Measurements from ENCODE around the gene CNTNAP2. TPM values are rescaled to one million over a fixed set of nuclear protein-coding genes. Genes with fewer than 3 reads are reported as not detected.

Gene CNTNAP2
- total and polyA plus RNA-seq, 4 donors, result 0.14 to 2.3 (median 1.1) TPM

- Histone ChIP-seq H3K4me1 (ENCODE audit: control insufficient read depth in 4 of 4, insufficient read depth in 4 of 4, low read length in 3 of 4) (no peaks in the 10 kb centered on the region), H3K27me3 (ENCODE audit: control insufficient read depth in 4 of 4, insufficient read depth in 4 of 4, low read length in 3 of 4) (no peaks in the 10 kb centered on the region), H3K9ac (ENCODE audit: low read depth in 1 of 2, low read length in 2 of 2) (no peak overlapping the region), H3K27ac (ENCODE audit: low read depth in 1 of 2, low read length in 2 of 2) (no peak overlapping the region), H3K9me3 (ENCODE audit: control insufficient read depth in 4 of 4, low read length in 3 of 4) (no peaks in the 10 kb centered on the region), H3K36me3 (ENCODE audit: control insufficient read depth in 4 of 4, insufficient read depth in 3 of 4, low read depth in 1 of 4, low read length in 3 of 4) (no peaks in the 10 kb centered on the region), H3K4me3 (ENCODE audit: low read depth in 1 of 3, low read length in 3 of 3) (no peak overlapping the region)
- DNase-seq (ENCODE audit: low spot score), result no peak
- 67% methylated on average over 3 of the region's 3 CpGs for WGBS
- TF ChIP-seq, protein P1, sequence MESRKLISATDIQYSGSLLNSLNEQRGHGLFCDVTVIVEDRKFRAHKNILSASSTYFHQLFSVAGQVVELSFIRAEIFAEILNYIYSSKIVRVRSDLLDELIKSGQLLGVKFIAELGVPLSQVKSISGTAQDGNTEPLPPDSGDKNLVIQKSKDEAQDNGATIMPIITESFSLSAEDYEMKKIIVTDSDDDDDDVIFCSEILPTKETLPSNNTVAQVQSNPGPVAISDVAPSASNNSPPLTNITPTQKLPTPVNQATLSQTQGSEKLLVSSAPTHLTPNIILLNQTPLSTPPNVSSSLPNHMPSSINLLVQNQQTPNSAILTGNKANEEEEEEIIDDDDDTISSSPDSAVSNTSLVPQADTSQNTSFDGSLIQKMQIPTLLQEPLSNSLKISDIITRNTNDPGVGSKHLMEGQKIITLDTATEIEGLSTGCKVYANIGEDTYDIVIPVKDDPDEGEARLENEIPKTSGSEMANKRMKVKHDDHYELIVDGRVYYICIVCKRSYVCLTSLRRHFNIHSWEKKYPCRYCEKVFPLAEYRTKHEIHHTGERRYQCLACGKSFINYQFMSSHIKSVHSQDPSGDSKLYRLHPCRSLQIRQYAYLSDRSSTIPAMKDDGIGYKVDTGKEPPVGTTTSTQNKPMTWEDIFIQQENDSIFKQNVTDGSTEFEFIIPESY (IDR thresholded peaks at IDR 0.05), result no peak
- TF ChIP-seq TAF1 (conservative IDR thresholded peaks at IDR 0.05) (no peak), RXRA (IDR thresholded peaks at IDR 0.05) (no peak), FOXA2 (IDR thresholded peaks at IDR 0.05) (no peak), HNF4A (conservative IDR thresholded peaks at IDR 0.05) (no peak), CTCF (IDR thresholded peaks at IDR 0.05; ENCODE audit: low read depth, low read length, missing input control) (no peak), YY1 (IDR thresholded peaks at IDR 0.05) (no peak), SP1 (IDR thresholded peaks at IDR 0.05) (no peak), JUND (IDR thresholded peaks at IDR 0.05) (no peak), EGR1 (IDR thresholded peaks at IDR 0.05; ENCODE audit: low read depth in 2 of 2) (no peak), GABPA (IDR thresholded peaks at IDR 0.05 in 1 of 2, conservative IDR thresholded peaks at IDR 0.05 in 1 of 2) (no peak), FOXA1 (IDR thresholded peaks at IDR 0.05) (no peak), HNF4G (IDR thresholded peaks at IDR 0.05) (no peak), NR2F2 (IDR thresholded peaks at IDR 0.05) (no peak), ATF3 (IDR thresholded peaks at IDR 0.05) (no peak)
- TF ChIP-seq, protein P2, sequence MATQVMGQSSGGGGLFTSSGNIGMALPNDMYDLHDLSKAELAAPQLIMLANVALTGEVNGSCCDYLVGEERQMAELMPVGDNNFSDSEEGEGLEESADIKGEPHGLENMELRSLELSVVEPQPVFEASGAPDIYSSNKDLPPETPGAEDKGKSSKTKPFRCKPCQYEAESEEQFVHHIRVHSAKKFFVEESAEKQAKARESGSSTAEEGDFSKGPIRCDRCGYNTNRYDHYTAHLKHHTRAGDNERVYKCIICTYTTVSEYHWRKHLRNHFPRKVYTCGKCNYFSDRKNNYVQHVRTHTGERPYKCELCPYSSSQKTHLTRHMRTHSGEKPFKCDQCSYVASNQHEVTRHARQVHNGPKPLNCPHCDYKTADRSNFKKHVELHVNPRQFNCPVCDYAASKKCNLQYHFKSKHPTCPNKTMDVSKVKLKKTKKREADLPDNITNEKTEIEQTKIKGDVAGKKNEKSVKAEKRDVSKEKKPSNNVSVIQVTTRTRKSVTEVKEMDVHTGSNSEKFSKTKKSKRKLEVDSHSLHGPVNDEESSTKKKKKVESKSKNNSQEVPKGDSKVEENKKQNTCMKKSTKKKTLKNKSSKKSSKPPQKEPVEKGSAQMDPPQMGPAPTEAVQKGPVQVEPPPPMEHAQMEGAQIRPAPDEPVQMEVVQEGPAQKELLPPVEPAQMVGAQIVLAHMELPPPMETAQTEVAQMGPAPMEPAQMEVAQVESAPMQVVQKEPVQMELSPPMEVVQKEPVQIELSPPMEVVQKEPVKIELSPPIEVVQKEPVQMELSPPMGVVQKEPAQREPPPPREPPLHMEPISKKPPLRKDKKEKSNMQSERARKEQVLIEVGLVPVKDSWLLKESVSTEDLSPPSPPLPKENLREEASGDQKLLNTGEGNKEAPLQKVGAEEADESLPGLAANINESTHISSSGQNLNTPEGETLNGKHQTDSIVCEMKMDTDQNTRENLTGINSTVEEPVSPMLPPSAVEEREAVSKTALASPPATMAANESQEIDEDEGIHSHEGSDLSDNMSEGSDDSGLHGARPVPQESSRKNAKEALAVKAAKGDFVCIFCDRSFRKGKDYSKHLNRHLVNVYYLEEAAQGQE (IDR thresholded peaks at IDR 0.05), result no peak
Observed at GRCh38 chr7:147779949-147780348, 1663.3 kb downstream of the CNTNAP2 start.

- Histone ChIP-seq H3K36me3 (ENCODE audit: control insufficient read depth in 4 of 4, insufficient read depth in 3 of 4, low read depth in 1 of 4, low read length in 3 of 4) (no peaks in the 10 kb centered on the region), H3K9ac (ENCODE audit: low read depth in 1 of 2, low read length in 2 of 2) (no peak overlapping the region), H3K4me1 (ENCODE audit: control insufficient read depth in 4 of 4, insufficient read depth in 4 of 4, low read length in 3 of 4) (no peaks in the 10 kb centered on the region), H3K27me3 (ENCODE audit: control insufficient read depth in 4 of 4, insufficient read depth in 4 of 4, low read length in 3 of 4) (no peaks in the 10 kb centered on the region), H3K27ac (ENCODE audit: low read depth in 1 of 2, low read length in 2 of 2) (no peak overlapping the region), H3K9me3 (ENCODE audit: control insufficient read depth in 4 of 4, low read length in 3 of 4) (no peaks in the 10 kb centered on the region), H3K4me3 (ENCODE audit: low read depth in 1 of 3, low read length in 3 of 3) (no peak overlapping the region)
- TF ChIP-seq CTCF (IDR thresholded peaks at IDR 0.05; ENCODE audit: low read depth, low read length, missing input control) (no peak), RAD21 (IDR thresholded peaks at IDR 0.05) (no peak)
- DNase-seq (ENCODE audit: low spot score), result no peak
- WGBS, result 57% methylated on average over 5 of the region's 5 CpGs
Observed at GRCh38 chr7:147796581-147796980, 1680.0 kb downstream of the CNTNAP2 start.
